Progenitor cell of endocrine pancreas (in vitro differentiated cells): Measurements from ENCODE around the gene LBX2. TPM values are rescaled to one million over a fixed set of nuclear protein-coding genes. Genes with fewer than 3 reads are reported as not detected.
A peak's percentile ranks its signal among the peaks of the same experiment; 100 is the strongest.

Experiments
- DNase-seq: peaks from one replicate; pipeline ENCODE4 v3.0.0; 2021; ENCODE audit warnings: low spot score; ENCODE audit not compliant: unreplicated experiment
- H3K27ac Mint-ChIP-seq: 2 replicates; pipeline ENCODE4 v1.8.0; 2021; ENCODE audit warnings: mild to moderate bottlenecking, moderate library complexity, mixed read lengths
- H3K27me3 Mint-ChIP-seq: 2 replicates; pipeline ENCODE4 v1.8.0; 2021; ENCODE audit warnings: mixed read lengths
- H3K36me3 Mint-ChIP-seq: 2 replicates; pipeline ENCODE4 v1.8.0; 2022; ENCODE audit warnings: mixed read lengths; ENCODE audit not compliant: insufficient read depth
- H3K4me1 Mint-ChIP-seq: 2 replicates; pipeline ENCODE4 v1.8.0; 2021; ENCODE audit warnings: low read depth, mixed read lengths
- H3K4me3 Mint-ChIP-seq: 2 replicates; pipeline ENCODE4 v1.8.0; 2021; ENCODE audit warnings: low read depth, mild to moderate bottlenecking, moderate library complexity, mixed read lengths
- H3K9me3 Mint-ChIP-seq: 2 replicates; pipeline ENCODE4 v1.8.0; 2021; ENCODE audit warnings: low read depth, mixed read lengths
- CTCF ChIP-seq: fragments of 200-600 bp; sonication (generic); IDR thresholded peaks from one replicate; pipeline ENCODE4 v1.5.0; 2021; ENCODE audit warnings: antibody characterized with exemption, mild to moderate bottlenecking; ENCODE audit not compliant: unreplicated experiment
- total RNA-seq: library from RNA; stranded (reverse); gene quantifications from 2 replicates; pipeline ENCODE4 v1.2.1, GENCODE V29; 2021

The LBX2 gene
- total RNA-seq, 1 donor from 2014 or later = 9.3 TPM

DNA sequence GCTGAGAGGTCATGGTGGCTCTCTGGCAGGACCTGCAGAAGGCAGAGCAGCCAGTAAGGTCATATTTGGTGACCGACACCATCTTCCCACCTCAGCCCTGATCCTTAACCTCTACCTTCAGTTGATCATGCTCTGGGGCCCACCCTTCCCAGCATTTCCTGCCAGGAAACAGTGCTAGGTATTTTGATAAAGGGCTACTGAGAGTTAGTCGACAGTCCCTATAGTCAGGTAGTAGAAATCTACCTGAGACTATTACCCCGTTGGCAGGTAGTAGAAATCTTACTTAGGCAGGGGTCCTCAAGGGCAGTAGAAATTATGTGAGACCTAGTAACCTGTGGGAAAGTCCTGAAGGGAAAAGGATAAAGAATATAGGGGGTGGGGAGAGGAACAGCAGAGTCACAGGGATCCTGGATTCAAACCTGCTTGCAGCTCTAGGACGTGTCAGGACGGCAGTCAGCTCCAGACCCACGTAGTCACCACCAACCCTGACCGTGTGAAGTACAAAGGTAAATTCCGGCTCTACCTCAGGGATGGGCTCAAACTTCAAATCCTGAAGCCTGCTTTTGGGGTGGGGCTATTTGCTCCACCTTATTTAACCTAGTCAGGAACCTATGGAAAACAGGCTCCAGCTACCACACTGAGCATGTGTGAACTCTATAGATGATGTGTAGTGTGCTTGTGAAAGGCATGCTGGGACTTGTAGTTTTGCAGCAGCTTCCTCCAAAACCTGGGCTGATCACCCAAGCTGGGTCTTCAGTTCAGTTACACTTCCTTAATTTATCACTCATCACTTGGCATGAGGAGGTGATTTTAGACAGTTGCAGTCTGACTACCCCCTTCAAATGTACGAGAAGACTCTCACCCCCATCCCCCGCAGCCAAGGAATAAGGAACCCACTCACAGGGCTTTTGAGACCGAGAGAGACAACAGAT is 26.6 kb upstream of the LBX2 start, which contains the start of gene DQX1:
Gene DQX1 (minus strand): TSS at position 515 of the 932 bp plus-strand sequence. CDS start 502 bp downstream, at position 13.
- DNase-seq = no peak
- Mint-ChIP-seq H3K27me3 (peaks cover 21% of the 10 kb centered on the region), H3K9me3 (no peaks in the 10 kb centered on the region), H3K36me3 (peaks cover 11% of the 10 kb centered on the region), H3K27ac (no peak within 1 kb of the TSS), H3K4me3 (peak within 1 kb of the TSS; percentile 44), H3K4me1 (peaks cover 13% of the 10 kb centered on the region)
- TF ChIP-seq CTCF = no peak

- no peak for TF ChIP-seq CTCF
- no peak overlapping the region for H3K4me3 Mint-ChIP-seq
- no peak overlapping the region for H3K27ac Mint-ChIP-seq
- H3K36me3 Mint-ChIP-seq = peaks cover 11% of the 10 kb centered on the region
- H3K27me3 Mint-ChIP-seq = peaks cover 30% of the 10 kb centered on the region
- DNase-seq = no peak
- H3K9me3 Mint-ChIP-seq = no peaks in the 10 kb centered on the region
- peaks cover 9% of the 10 kb centered on the region for H3K4me1 Mint-ChIP-seq
These were observed 25.7 kb upstream of the LBX2 start for GRCh38 chr2:74524955-74525716.

DNA sequence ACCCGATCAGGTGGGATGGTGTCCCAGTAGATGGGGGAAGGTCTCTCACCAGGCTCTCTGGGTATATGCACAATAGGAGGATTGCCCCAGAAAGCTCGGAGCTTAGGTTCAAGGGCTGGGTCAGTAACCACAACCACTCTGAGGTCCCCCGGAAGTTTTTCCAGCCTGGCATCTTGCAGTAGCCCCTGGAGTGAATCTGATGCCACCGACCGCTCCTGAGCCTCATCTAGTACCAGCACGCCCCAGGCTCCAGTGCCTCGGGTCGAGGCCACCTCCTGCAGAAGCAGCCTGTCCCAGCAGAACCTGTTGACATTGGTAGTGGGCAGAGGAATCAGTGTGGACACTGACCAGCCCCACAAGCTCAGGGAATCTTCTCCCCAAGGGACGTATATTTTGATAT is 24.6 kb upstream of the LBX2 start:
- H3K27me3 Mint-ChIP-seq = peaks cover 41% of the 10 kb centered on the region

DNA sequence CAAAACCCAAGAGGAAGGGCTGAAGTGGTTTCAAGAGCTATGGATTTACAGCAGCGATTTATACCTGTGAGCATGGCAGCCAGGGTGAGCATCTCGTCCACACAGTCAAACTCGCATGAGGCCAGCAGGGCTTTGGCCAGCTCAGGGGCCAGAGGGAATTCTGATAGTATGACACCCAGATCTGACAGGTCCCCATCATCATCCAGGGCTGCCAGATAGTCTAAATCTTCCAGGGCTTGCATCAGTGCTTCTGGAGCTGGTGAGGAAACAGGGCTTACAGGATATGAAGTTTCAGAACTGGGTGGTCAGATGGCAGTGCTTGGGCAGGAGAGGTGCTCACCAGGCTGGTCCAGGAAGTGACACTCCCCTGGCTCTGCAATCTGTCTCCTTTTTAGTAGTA is 23.1 kb upstream of the LBX2 start:
- peaks cover 11% of the 10 kb centered on the region for H3K36me3 Mint-ChIP-seq
- H3K27me3 Mint-ChIP-seq = peaks cover 56% of the 10 kb centered on the region
- TF ChIP-seq CTCF = no peak
- H3K4me1 Mint-ChIP-seq = no peaks in the 10 kb centered on the region
- no peak overlapping the region for H3K27ac Mint-ChIP-seq
- H3K9me3 Mint-ChIP-seq = no peaks in the 10 kb centered on the region
- no peak overlapping the region for H3K4me3 Mint-ChIP-seq
- no peak for DNase-seq

More for the DNA sequence above, 24.6 kb upstream of the LBX2 start:
- Mint-ChIP-seq H3K27ac (no peak overlapping the region), H3K36me3 (peaks cover 11% of the 10 kb centered on the region), H3K4me1 (peaks cover 9% of the 10 kb centered on the region), H3K9me3 (no peaks in the 10 kb centered on the region), H3K4me3 (no peak overlapping the region)
- no peak for TF ChIP-seq CTCF
- no peak for DNase-seq

- H3K36me3 Mint-ChIP-seq = no peaks in the 10 kb centered on the region
- no peak for TF ChIP-seq CTCF
- H3K4me1 Mint-ChIP-seq = peaks cover 4% of the 10 kb centered on the region
- DNase-seq = no peak
- H3K9me3 Mint-ChIP-seq = no peaks in the 10 kb centered on the region
- H3K4me3 Mint-ChIP-seq = no peak overlapping the region
- H3K27ac Mint-ChIP-seq = no peak overlapping the region
- peaks cover 84% of the 10 kb centered on the region for H3K27me3 Mint-ChIP-seq
These were observed 17.2 kb upstream of the LBX2 start for GRCh38 chr2:74516650-74517049.
